ENCODE data around the gene NANP.
"Not testable (repeated sequence)": the region's sequence is repeated elsewhere in the genome, so short reads cannot be mapped to it uniquely, and the experiment has no call there.

Gene NANP, protein sequence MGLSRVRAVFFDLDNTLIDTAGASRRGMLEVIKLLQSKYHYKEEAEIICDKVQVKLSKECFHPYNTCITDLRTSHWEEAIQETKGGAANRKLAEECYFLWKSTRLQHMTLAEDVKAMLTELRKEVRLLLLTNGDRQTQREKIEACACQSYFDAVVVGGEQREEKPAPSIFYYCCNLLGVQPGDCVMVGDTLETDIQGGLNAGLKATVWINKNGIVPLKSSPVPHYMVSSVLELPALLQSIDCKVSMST

DNA sequence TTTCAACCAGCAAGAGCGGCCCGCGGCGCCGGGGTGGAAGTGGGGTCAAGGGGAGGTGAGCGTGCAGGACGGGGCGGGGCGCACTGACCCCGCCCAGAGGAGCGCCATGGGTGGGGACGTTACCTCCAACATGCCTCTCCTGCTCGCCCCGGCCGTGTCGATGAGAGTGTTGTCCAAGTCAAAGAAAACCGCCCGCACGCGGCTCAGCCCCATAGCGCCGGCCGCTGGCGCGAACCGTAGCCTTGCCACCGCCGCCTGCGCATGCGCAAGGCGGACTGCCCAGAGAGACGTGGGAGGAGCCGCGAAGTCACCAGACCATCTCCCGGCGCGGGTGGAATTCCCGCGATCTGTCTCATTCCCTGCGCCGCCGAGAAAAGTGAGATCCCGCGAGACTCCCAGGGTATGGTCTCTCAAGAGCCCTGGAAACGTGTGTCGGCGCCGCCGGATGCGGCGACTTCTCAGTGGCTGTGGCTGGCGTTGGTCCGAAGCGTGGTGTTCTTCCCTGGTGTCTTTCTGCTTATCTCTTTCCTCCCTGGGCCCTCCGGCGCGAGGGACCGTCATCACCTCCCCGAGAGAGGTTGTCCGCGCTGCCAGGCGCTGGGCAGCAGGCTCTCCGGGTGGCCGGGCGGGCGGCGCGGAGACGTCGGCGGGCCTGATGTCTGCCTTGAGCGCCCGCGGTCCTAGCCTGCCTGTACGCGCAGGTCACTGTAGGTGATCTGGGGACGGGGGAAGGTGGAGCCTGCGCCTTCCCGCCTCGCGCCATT, at the start of gene NANP:
NANP (minus strand) TSS at position 279 of the 764 bp plus-strand sequence; CDS start at position 213, 66 bp downstream.
- Histone ChIP-seq H3K4me3 (ENCODE audit: low read depth, low read length) (peak within 1 kb of the TSS; percentile 77), H3K4me1 (ENCODE audit: control insufficient read depth, insufficient read depth, low read length) (peaks cover 29% of the 10 kb centered on the region), H3K27me3 (ENCODE audit: control insufficient read depth, insufficient read depth, low read length) (peaks cover 12% of the 10 kb centered on the region; the same call in 1 of the 2 replicates), H3K36me3 (ENCODE audit: control insufficient read depth, insufficient read depth, low read length) (no peaks in the 10 kb centered on the region), H3K9me3 (ENCODE audit: control insufficient read depth, insufficient read depth, low read depth, low read length) (peaks cover 4% of the 10 kb centered on the region; the same call in 1 of the 2 replicates), H3K27ac (ENCODE audit: low read depth, low read length) (peak within 1 kb of the TSS; percentile 95), H3K9ac (ENCODE audit: low read length) (peak within 1 kb of the TSS; percentile 96)

DNA sequence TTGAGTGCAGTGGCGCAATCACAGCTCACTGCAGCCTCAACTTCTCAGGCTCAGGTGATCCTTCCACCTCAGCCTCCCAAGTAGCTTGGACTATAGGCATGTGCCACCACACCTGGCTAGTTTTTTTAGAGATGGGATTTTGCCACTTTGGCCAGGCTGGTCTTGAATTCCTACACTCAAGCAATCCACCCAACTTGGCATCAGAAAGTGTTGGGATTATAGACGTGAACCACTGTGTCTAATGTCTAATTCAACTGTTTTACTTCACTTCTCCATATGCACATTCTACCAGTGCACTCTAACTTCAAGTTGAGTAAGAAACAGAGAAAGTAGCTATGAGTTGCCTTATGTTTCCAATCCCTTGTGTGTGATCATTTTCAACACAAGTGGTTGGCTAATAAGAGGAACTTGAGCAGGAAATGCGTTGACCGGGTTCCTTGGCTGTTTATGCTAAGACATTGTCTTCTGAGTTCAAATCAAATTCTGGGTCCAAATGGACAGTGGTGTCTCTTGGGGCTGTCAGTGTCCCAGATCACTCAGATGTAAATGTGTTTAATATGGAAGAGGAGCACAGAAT, 48.9 kb upstream of the NANP start:
- peaks cover 49% of the 10 kb centered on the region for H3K36me3 ChIP-seq (ENCODE audit: control insufficient read depth, insufficient read depth, low read length)
- no peak overlapping the region for H3K9ac ChIP-seq (ENCODE audit: low read length)
- no peaks in the 10 kb centered on the region for H3K27me3 ChIP-seq (ENCODE audit: control insufficient read depth, insufficient read depth, low read length)
- H3K4me3 ChIP-seq (ENCODE audit: low read depth, low read length): no peak overlapping the region
- H3K27ac ChIP-seq (ENCODE audit: low read depth, low read length): no peak overlapping the region
- no peaks in the 10 kb centered on the region for H3K9me3 ChIP-seq (ENCODE audit: control insufficient read depth, insufficient read depth, low read depth, low read length)
- H3K4me1 ChIP-seq (ENCODE audit: control insufficient read depth, insufficient read depth, low read length): no peaks in the 10 kb centered on the region

DNA sequence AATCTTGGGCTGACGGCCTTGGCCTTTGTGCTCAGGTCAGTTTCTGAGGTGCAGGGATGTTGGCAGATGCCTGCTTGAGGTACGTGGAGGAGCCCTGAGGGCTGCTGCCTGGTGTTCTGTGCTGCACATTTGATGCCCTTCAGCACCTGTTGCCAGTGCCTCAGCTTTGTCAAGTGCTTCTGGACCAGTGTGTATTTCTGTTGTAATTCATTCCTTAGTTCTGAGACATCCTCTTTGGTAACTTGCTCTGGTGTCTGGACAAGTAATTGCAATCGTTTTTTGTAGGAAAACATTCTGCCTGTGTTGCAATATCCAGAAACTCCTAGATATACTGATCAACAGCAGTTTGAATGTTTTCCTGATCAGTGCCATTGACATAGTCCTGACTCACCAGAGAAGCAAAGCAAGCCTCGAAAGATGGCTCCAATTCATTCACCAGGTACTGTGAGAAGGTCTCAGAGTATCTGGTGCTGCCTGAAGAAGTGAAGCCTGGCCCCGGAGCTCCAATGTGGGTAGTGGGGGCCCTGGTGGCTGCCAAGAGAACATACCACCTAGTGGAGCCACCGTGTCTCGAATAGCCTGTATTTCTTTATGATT, 46.1 kb upstream of the NANP start:
- no peak overlapping the region for H3K27ac ChIP-seq (ENCODE audit: low read depth, low read length)

DNA sequence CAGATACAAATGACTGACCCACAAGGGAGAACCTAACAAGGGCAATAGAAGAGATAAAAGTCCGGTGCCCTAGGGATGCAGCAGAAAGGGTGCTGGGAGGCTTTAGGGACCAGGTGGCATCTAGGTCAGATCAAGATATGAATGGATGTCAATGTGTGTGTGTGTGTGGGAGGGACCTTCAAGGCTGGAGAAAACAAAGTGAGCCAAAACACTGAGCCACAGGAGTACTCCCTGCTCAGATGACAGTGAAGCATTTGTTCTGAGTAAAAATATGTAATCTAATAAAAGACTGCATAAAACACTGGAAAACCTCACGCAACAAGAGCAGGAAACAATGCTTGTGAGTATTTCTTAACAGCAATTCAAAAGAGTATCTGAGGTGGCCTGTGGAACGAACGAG, 44.6 kb upstream of the NANP start:
- H3K9me3 ChIP-seq (ENCODE audit: control insufficient read depth, insufficient read depth, low read depth, low read length): no peaks in the 10 kb centered on the region
- H3K36me3 ChIP-seq (ENCODE audit: control insufficient read depth, insufficient read depth, low read length): peaks cover 8% of the 10 kb centered on the region
- H3K9ac ChIP-seq (ENCODE audit: low read length): no peak overlapping the region
- no peak overlapping the region for H3K27ac ChIP-seq (ENCODE audit: low read depth, low read length)
- no peaks in the 10 kb centered on the region for H3K27me3 ChIP-seq (ENCODE audit: control insufficient read depth, insufficient read depth, low read length)
- H3K4me3 ChIP-seq (ENCODE audit: low read depth, low read length): no peak overlapping the region
- H3K4me1 ChIP-seq (ENCODE audit: control insufficient read depth, insufficient read depth, low read length): no peaks in the 10 kb centered on the region

More for the DNA sequence above, 46.1 kb upstream of the NANP start:
- Histone ChIP-seq H3K4me1 (ENCODE audit: control insufficient read depth, insufficient read depth, low read length) (no peaks in the 10 kb centered on the region), H3K4me3 (ENCODE audit: low read depth, low read length) (no peak overlapping the region), H3K9ac (ENCODE audit: low read length) (no peak overlapping the region), H3K27me3 (ENCODE audit: control insufficient read depth, insufficient read depth, low read length) (no peaks in the 10 kb centered on the region), H3K36me3 (ENCODE audit: control insufficient read depth, insufficient read depth, low read length) (peaks cover 23% of the 10 kb centered on the region), H3K9me3 (ENCODE audit: control insufficient read depth, insufficient read depth, low read depth, low read length) (no peaks in the 10 kb centered on the region)

DNA sequence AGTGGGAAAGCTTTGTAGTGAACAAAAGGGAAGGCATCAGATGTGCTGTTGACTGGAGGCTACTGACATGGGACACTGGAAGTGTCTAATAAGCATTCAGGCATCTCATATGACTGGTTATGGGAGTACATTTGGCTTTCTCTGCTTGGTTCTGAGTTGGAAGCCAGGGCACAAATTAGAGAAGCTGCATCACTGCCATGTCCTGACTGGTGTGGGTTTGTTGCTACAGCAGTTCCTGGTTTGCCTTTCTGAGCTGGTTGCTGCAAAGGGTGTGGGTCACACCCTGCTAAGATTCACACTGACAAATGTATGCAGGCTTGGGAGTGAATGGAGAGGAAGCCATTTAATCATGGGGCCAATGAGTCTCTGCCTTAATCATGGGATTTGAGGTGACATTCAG, 36.2 kb upstream of the NANP start:
- Histone ChIP-seq H3K9me3 (ENCODE audit: control insufficient read depth, insufficient read depth, low read depth, low read length) (no peaks in the 10 kb centered on the region), H3K36me3 (ENCODE audit: control insufficient read depth, insufficient read depth, low read length) (no peaks in the 10 kb centered on the region), H3K27ac (ENCODE audit: low read depth, low read length) (no peak overlapping the region)

DNA sequence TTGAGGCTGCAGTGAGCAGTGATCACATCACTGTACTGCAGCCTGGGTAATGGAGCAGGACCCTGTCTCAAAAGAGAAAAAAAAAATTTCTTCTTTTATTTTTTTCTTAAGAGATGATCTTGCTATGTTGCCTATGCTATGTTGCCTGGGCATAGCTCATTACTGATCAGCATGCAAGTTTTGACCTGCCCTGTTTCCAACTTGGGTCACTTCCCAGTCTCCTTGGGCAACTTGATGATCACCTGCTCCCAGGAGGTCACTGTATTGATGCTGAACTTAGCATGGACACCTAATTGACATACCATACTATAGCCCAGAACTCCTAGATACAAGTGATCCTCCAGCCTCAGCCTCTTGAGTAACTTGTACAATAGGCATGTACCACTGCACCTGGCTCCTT, 30.7 kb upstream of the NANP start:
- Histone ChIP-seq H3K27ac (ENCODE audit: low read depth, low read length) (no peak overlapping the region), H3K4me3 (ENCODE audit: low read depth, low read length) (no peak overlapping the region), H3K36me3 (ENCODE audit: control insufficient read depth, insufficient read depth, low read length) (no peaks in the 10 kb centered on the region), H3K4me1 (ENCODE audit: control insufficient read depth, insufficient read depth, low read length) (no peaks in the 10 kb centered on the region), H3K9ac (ENCODE audit: low read length) (no peak overlapping the region), H3K27me3 (ENCODE audit: control insufficient read depth, insufficient read depth, low read length) (no peaks in the 10 kb centered on the region), H3K9me3 (ENCODE audit: control insufficient read depth, insufficient read depth, low read depth, low read length) (no peaks in the 10 kb centered on the region)

More for the DNA sequence above, 36.2 kb upstream of the NANP start:
- no peak overlapping the region for H3K4me3 ChIP-seq (ENCODE audit: low read depth, low read length)
- no peaks in the 10 kb centered on the region for H3K4me1 ChIP-seq (ENCODE audit: control insufficient read depth, insufficient read depth, low read length)
- no peak overlapping the region for H3K9ac ChIP-seq (ENCODE audit: low read length)
- no peaks in the 10 kb centered on the region for H3K27me3 ChIP-seq (ENCODE audit: control insufficient read depth, insufficient read depth, low read length)

DNA sequence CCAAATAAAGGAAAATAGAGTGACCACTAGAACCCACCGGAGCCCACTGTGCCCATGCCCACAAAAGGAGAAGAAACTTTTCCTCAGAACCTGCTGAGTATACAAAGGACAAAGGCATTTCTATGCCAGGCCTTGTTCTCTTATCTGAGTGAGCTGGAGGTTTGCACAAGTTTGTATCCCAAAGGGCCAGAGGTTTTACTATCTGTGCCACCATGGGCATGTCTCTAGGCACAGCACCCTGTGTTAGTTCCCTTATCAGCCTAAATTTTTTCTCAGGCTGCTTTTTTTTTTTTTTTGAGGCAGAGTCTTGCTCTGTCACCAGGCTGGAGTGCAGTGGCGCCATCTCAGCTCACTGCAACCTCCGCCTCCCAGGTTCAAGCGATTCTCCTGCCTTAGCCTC, 29.1 kb upstream of the NANP start:
- not testable (repeated sequence) for H3K9ac ChIP-seq (ENCODE audit: low read length); H3K36me3 ChIP-seq (ENCODE audit: control insufficient read depth, insufficient read depth, low read length); H3K4me1 ChIP-seq (ENCODE audit: control insufficient read depth, insufficient read depth, low read length); H3K9me3 ChIP-seq (ENCODE audit: control insufficient read depth, insufficient read depth, low read depth, low read length); H3K27ac ChIP-seq (ENCODE audit: low read depth, low read length); H3K4me3 ChIP-seq (ENCODE audit: low read depth, low read length); H3K27me3 ChIP-seq (ENCODE audit: control insufficient read depth, insufficient read depth, low read length)

DNA sequence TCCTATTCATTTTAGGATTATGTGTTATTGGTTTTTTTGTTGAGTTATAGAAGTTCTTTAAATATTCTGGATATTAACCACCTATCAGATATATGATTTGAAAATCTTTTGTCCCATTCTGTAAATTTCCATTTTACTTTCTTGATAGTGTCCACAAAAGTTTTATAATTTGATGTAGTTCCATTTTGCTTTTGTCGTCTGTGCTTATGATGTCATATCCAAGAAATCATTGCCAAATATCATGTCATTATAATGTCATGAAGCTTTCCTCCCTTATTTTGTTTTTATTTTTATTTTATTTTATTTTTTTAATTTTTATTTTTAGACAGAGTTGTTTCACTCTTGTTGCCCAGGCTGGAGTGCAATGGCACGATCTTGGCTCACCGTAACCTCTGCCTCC, 21.0 kb upstream of the NANP start:
- Histone ChIP-seq H3K4me3 (ENCODE audit: low read depth, low read length) (no peak overlapping the region), H3K36me3 (ENCODE audit: control insufficient read depth, insufficient read depth, low read length) (peaks cover 3% of the 10 kb centered on the region; the same call in 1 of the 2 replicates), H3K9me3 (ENCODE audit: control insufficient read depth, insufficient read depth, low read depth, low read length) (peaks cover 3% of the 10 kb centered on the region; the same call in 1 of the 2 replicates), H3K27ac (ENCODE audit: low read depth, low read length) (no peak overlapping the region), H3K9ac (ENCODE audit: low read length) (no peak overlapping the region), H3K27me3 (ENCODE audit: control insufficient read depth, insufficient read depth, low read length) (no peaks in the 10 kb centered on the region), H3K4me1 (ENCODE audit: control insufficient read depth, insufficient read depth, low read length) (peaks cover 8% of the 10 kb centered on the region)

DNA sequence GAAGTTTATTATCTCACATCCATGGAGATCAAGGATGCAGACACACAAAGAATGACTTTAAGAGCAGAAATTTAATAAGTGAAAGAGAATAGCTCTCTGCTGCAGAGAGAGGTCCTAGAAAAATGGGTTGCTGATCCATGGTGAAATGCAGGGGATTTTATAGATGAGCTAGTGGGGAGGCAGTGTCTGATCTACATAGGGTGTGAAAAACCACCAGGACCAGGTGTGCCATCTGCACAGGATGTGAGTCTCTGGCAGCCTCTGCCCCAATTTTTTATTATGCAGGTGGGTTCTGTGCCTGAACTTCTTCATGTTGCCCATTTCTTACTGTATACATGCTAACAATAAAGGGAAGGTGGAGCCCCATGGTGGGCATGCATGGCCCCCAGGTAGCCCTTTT, 19.9 kb upstream of the NANP start:
- Histone ChIP-seq H3K27me3 (ENCODE audit: control insufficient read depth, insufficient read depth, low read length) (no peaks in the 10 kb centered on the region), H3K27ac (ENCODE audit: low read depth, low read length) (no peak overlapping the region), H3K9me3 (ENCODE audit: control insufficient read depth, insufficient read depth, low read depth, low read length) (peaks cover 3% of the 10 kb centered on the region; the same call in 1 of the 2 replicates)

DNA sequence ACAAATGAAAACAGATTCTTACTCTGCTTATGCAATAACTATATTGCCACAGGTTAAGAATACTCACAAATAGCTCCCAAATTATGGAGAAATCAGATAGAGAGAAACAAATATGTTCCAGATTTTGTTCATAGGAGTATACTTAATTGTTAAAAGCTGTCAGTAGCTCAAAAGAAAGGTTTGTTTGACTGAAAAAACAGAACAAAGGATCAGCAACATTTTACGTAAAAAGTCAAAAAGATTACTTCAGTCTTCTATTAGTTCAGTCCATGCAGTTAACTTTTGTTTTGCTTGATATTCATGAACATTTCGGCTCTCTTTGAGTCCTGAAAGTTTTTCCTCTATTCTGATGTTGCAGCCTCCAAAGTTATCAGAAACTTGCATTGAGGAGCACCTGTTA, 13.4 kb upstream of the NANP start:
- H3K36me3 ChIP-seq (ENCODE audit: control insufficient read depth, insufficient read depth, low read length): peaks cover 17% of the 10 kb centered on the region; the same call in 1 of the 2 replicates

More for the DNA sequence above, 19.9 kb upstream of the NANP start:
- H3K9ac ChIP-seq (ENCODE audit: low read length): no peak overlapping the region
- no peak overlapping the region for H3K4me3 ChIP-seq (ENCODE audit: low read depth, low read length)
- peaks cover 3% of the 10 kb centered on the region; the same call in 1 of the 2 replicates for H3K36me3 ChIP-seq (ENCODE audit: control insufficient read depth, insufficient read depth, low read length)
- H3K4me1 ChIP-seq (ENCODE audit: control insufficient read depth, insufficient read depth, low read length): peaks cover 8% of the 10 kb centered on the region

More for the DNA sequence above, 13.4 kb upstream of the NANP start:
- Histone ChIP-seq H3K9ac (ENCODE audit: low read length) (no peak overlapping the region), H3K27ac (ENCODE audit: low read depth, low read length) (no peak overlapping the region), H3K9me3 (ENCODE audit: control insufficient read depth, insufficient read depth, low read depth, low read length) (peaks cover 12% of the 10 kb centered on the region), H3K4me3 (ENCODE audit: low read depth, low read length) (no peak overlapping the region), H3K4me1 (ENCODE audit: control insufficient read depth, insufficient read depth, low read length) (no peaks in the 10 kb centered on the region), H3K27me3 (ENCODE audit: control insufficient read depth, insufficient read depth, low read length) (no peaks in the 10 kb centered on the region)

All from HUES6 (cell line).